H1 (cell line): ENCODE measurements around the gene PRDM4. TPM values are rescaled to one million over a fixed set of nuclear protein-coding genes. Genes with fewer than 3 reads are reported as not detected.

Source experiments
- CTCF ChIA-PET: fragments of 300-600 bp; sonication (Branson Sonifier 250); formaldehyde crosslinking; loops from one replicate; lab custom pipeline; 2021; ENCODE audit not compliant: partially characterized antibody; lab: Charles Lee
- POLR2A ChIA-PET: fragments of 300-600 bp; sonication (Branson Sonifier 250); formaldehyde crosslinking; loops from one replicate; lab custom pipeline; 2021; ENCODE audit warnings: inconsistent platforms; ENCODE audit not compliant: partially characterized antibody; lab: Charles Lee
- DNase-seq, 2 experiments: peaks; one replicate each; pipeline versions ENCODE4 v3.0.0 to v3.0.0-alpha.2; 2010 to 2022; ENCODE audit warnings: low spot score in 2 of 2, low read depth in 1 of 2, mixed read lengths in 1 of 2
- FAIRE-seq: peaks from 2 replicates; lab custom pipeline; 2011; peaks lifted over from hg19 to GRCh38; lab: Jason Lieb, UNC
- H2AFZ ChIP-seq: 2 replicates; pipeline ENCODE4 v1.8.1; 2012; ENCODE audit warnings: low read length, inconsistent platforms
- H2AK5ac ChIP-seq: 2 replicates; pipeline ENCODE4 v1.6.1; 2013; ENCODE audit warnings: low read depth, low read length
- H2BK120ac ChIP-seq: replicated peaks from 2 replicates; pipeline ENCODE3; 2013; ENCODE audit warnings: low read depth, low read length, inconsistent platforms
- H2BK12ac ChIP-seq: 2 replicates; pipeline ENCODE4 v1.6.1; 2013; ENCODE audit warnings: low read depth, low read length
- H2BK15ac ChIP-seq: 2 replicates; pipeline ENCODE4 v1.6.1; 2013; ENCODE audit warnings: low read length
- H2BK20ac ChIP-seq: 2 replicates; pipeline ENCODE4 v1.6.1; 2013; ENCODE audit warnings: low read length
- H2BK5ac ChIP-seq: 2 replicates; pipeline ENCODE4 v1.6.1; 2013; ENCODE audit warnings: low read depth, low read length
- H3K14ac ChIP-seq: 2 replicates; pipeline ENCODE4 v1.6.1; 2013; ENCODE audit warnings: inconsistent platforms; ENCODE audit not compliant: insufficient read length
- H3K18ac ChIP-seq: 2 replicates; pipeline ENCODE4 v1.6.1; 2013; ENCODE audit warnings: low read length; ENCODE audit errors: extremely low read depth
- H3K23ac ChIP-seq: 2 replicates; pipeline ENCODE4 v1.6.1; 2013; ENCODE audit warnings: inconsistent platforms; ENCODE audit not compliant: insufficient read length
- H3K23me2 ChIP-seq: 2 replicates; pipeline ENCODE4 v1.6.1; 2013; ENCODE audit warnings: low read depth, low read length
- H3K27ac ChIP-seq: 2 replicates; pipeline ENCODE4 v1.6.1; 2011; ENCODE audit warnings: low read depth, low read length, inconsistent platforms
- H3K27me3 ChIP-seq, 4 experiments: replicated peaks in 1 of 4; 1 replicate in 1 of 4; 2 replicates in 3 of 4; pipeline versions ENCODE4 v1.6.1 to v1.8.1; 2011 to 2013; ENCODE audit warnings: low read length in 3 of 4, mild to moderate bottlenecking in 3 of 4, inconsistent platforms in 2 of 4, mixed read lengths in 2 of 4, moderate library complexity in 1 of 4; ENCODE audit not compliant: control insufficient read depth in 3 of 4, insufficient read depth in 3 of 4; ENCODE audit errors: extremely low read depth in 1 of 4
- H3K36me3 ChIP-seq, 4 experiments: 2 replicates each; pipeline versions ENCODE4 v1.6.1 to v1.8.1; 2011 to 2013; ENCODE audit warnings: mild to moderate bottlenecking in 4 of 4, low read length in 3 of 4, moderate library complexity in 2 of 4, control low read depth in 1 of 4, inconsistent platforms in 1 of 4; ENCODE audit not compliant: insufficient read depth in 4 of 4, control insufficient read depth in 2 of 4
- H3K4ac ChIP-seq: replicated peaks from 2 replicates; pipeline ENCODE3; 2013; ENCODE audit warnings: low read length, low read depth, mixed read lengths, inconsistent platforms; ENCODE audit not compliant: insufficient read length
- H3K4me1 ChIP-seq, 4 experiments: replicated peaks in 1 of 4; 1 replicate in 1 of 4; 2 replicates in 3 of 4; pipeline versions ENCODE4 v1.6.1 to v1.8.1; 2011 to 2013; ENCODE audit warnings: low read length in 3 of 4, inconsistent platforms in 2 of 4, mixed read lengths in 1 of 4; ENCODE audit not compliant: insufficient read depth in 4 of 4, control insufficient read depth in 3 of 4
- H3K4me2 ChIP-seq, 2 experiments: 2 replicates each; pipeline versions ENCODE4 v1.6.1 to v1.8.1; 2011 to 2013; ENCODE audit warnings: low read depth in 2 of 2, low read length in 2 of 2, control low read depth in 1 of 2, inconsistent platforms in 1 of 2, mild to moderate bottlenecking in 1 of 2; ENCODE audit not compliant: insufficient read depth in 1 of 2
- H3K4me3 ChIP-seq, 4 experiments: fragments of 200-600, 300-600 bp in 1 of 4; sonication (generic), shearing (Covaris generic), sonication (Bioruptor Twin) in 1 of 4; 2 replicates each; pipeline versions ENCODE4 v1.5.1 to v1.8.1; 2011 to 2016; ENCODE audit warnings: low read length in 4 of 4, low read depth in 3 of 4, control low read depth in 2 of 4, inconsistent platforms in 2 of 4, mild to moderate bottlenecking in 2 of 4, mixed read lengths in 1 of 4, moderate library complexity in 1 of 4; ENCODE audit not compliant: insufficient read depth in 2 of 4; ENCODE audit errors: extremely low read depth in 1 of 4
- H3K56ac ChIP-seq: replicated peaks from 2 replicates; pipeline ENCODE3; 2013; ENCODE audit warnings: low read depth, mild to moderate bottlenecking, mixed read lengths, low read length, inconsistent platforms; ENCODE audit not compliant: insufficient read length
- H3K79me1 ChIP-seq: 2 replicates; pipeline ENCODE4 v1.6.1; 2013; ENCODE audit warnings: low read depth, low read length, control low read depth
- H3K79me2 ChIP-seq, 2 experiments: 2 replicates each; pipeline versions ENCODE4 v1.6.1 to v1.8.1; 2012 to 2013; ENCODE audit warnings: low read length in 2 of 2, mild to moderate bottlenecking in 2 of 2, inconsistent platforms in 1 of 2; ENCODE audit not compliant: insufficient read depth in 2 of 2, control insufficient read depth in 1 of 2
- H3K9ac ChIP-seq, 4 experiments: replicated peaks in 1 of 4; 1 replicate in 1 of 4; 2 replicates in 3 of 4; pipeline versions ENCODE4 v1.6.1 to v1.8.1; 2011 to 2013; ENCODE audit warnings: low read depth in 3 of 4, low read length in 3 of 4, control low read depth in 2 of 4, mild to moderate bottlenecking in 2 of 4, moderate library complexity in 2 of 4, inconsistent platforms in 1 of 4; ENCODE audit errors: extremely low read depth in 1 of 4
- H3K9me3 ChIP-seq, 2 experiments: 2 replicates each; pipeline versions ENCODE4 v1.6.1 to v1.8.1; 2012 to 2013; ENCODE audit warnings: mild to moderate bottlenecking in 2 of 2, moderate library complexity in 2 of 2, control low read depth in 1 of 2, inconsistent platforms in 1 of 2, low read depth in 1 of 2, low read length in 1 of 2, mixed read lengths in 1 of 2; ENCODE audit not compliant: insufficient read depth in 2 of 2
- H4K20me1 ChIP-seq, 2 experiments: replicated peaks in 1 of 2; 2 replicates each; pipeline versions ENCODE3 to v1.8.1; 2011 to 2013; ENCODE audit warnings: inconsistent platforms in 2 of 2, low read length in 2 of 2, mild to moderate bottlenecking in 1 of 2; ENCODE audit not compliant: insufficient read depth in 2 of 2, control insufficient read depth in 1 of 2
- H4K5ac ChIP-seq: 2 replicates; pipeline ENCODE4 v1.6.1; 2013; ENCODE audit warnings: low read length, low read depth, mixed read lengths, inconsistent platforms; ENCODE audit not compliant: insufficient read length
- H4K8ac ChIP-seq: 2 replicates; pipeline ENCODE4 v1.8.0; 2013; ENCODE audit warnings: mild to moderate bottlenecking, moderate library complexity, low read length, inconsistent platforms; ENCODE audit not compliant: insufficient read depth; ENCODE audit errors: extremely low read depth
- H4K91ac ChIP-seq: replicated peaks from 2 replicates; pipeline ENCODE3; 2013; ENCODE audit warnings: low read length, mixed read lengths, inconsistent platforms; ENCODE audit not compliant: insufficient read length
- ASH2L ChIP-seq: fragments of 200-600, 300-600 bp; sonication (generic); IDR thresholded peaks from one replicate; pipeline ENCODE4 v1.7.1; 2017; ENCODE audit warnings: low read length
- CBX5 ChIP-seq: fragments of 300-800, 300-1000 bp; sonication (generic); IDR thresholded peaks from 2 replicates; pipeline ENCODE4 v1.7.1; 2016; ENCODE audit warnings: antibody characterized with exemption, low read length, low read depth
- CEBPB ChIP-seq: IDR thresholded peaks from 2 replicates; pipeline ENCODE4 v1.6.1; 2012; ENCODE audit warnings: low read depth, low read length
- POLR2AphosphoS5 ChIP-seq: IDR thresholded peaks from 2 replicates; pipeline ENCODE4 v1.6.1; 2011; ENCODE audit warnings: low read depth, low read length
- RAD21 ChIP-seq, 2 experiments: IDR thresholded peaks in 1 of 2; conservative IDR thresholded peaks in 1 of 2; 2 replicates each; pipeline ENCODE4 v1.6.1; 2011; ENCODE audit warnings: low read depth in 2 of 2, low read length in 2 of 2, improper control_type of control experiment in 1 of 2, inconsistent platforms in 1 of 2, mild to moderate bottlenecking in 1 of 2, moderate library complexity in 1 of 2
- RBBP5 ChIP-seq: IDR thresholded peaks from 2 replicates; pipeline ENCODE4 v1.7.1; 2012; ENCODE audit warnings: low read depth, mild to moderate bottlenecking, inconsistent platforms, low read length, moderate library complexity, borderline replicate concordance
- SAP30 ChIP-seq: fragments of 300-600 bp; sonication (generic); IDR thresholded peaks from 2 replicates; pipeline ENCODE4 v1.7.1; 2012; ENCODE audit warnings: low read length, moderate library complexity, mild to moderate bottlenecking, inconsistent platforms; ENCODE audit not compliant: insufficient read depth, insufficient replicate concordance
- SIRT6 ChIP-seq: IDR thresholded peaks from one replicate; pipeline ENCODE4 v1.7.1; 2012; ENCODE audit warnings: low read length, inconsistent platforms
- SIX5 ChIP-seq: IDR thresholded peaks from 2 replicates; pipeline ENCODE4 v1.6.1; 2011; ENCODE audit warnings: mild to moderate bottlenecking, low read depth, low read length
- SRF ChIP-seq: IDR thresholded peaks from 2 replicates; pipeline ENCODE4 v1.6.1; 2011; ENCODE audit warnings: mild to moderate bottlenecking, low read depth, low read length, moderate library complexity
- WGBS, 2 experiments: shearing (Covaris generic) in 1 of 2; methylation state at CpG; one replicate each; pipeline versions ENCODE4 v1.1.6 to v1.1.7; 2013 to 2015; ENCODE audit warnings: low lambda C conversion rate in 2 of 2, mixed read lengths in 2 of 2, inconsistent platforms in 1 of 2, low coverage in 1 of 2, missing lambda C conversion rate in 1 of 2; ENCODE audit not compliant: insufficient replicate concordance in 2 of 2, insufficient coverage in 1 of 2, insufficient read length in 1 of 2; ENCODE audit errors: extremely low coverage in 1 of 2, missing lambda C conversion rate in 1 of 2; 5-methylcytosine and 5-hydroxymethylcytosine counted together
- polyA plus RNA-seq, 7 experiments: library from polyadenylated mRNA; depleted of rRNA in 3 of 7; stranded (reverse) in 5 of 7; unstranded in 2 of 7; fragments of >200 nt in 5 of 7; fragments of 200-250 nt in 2 of 7; gene quantifications; 1 replicate in 5 of 7; 2 replicates in 1 of 7; 4 replicates in 1 of 7; pipeline versions ENCODE4 v1.2.1 to v1.2.3, GENCODE V29; 2011 to 2013; ENCODE audit warnings: missing spikeins in 2 of 7, mixed read lengths in 2 of 7
- total RNA-seq: library from RNA; stranded (reverse); fragmentation: NEBNext Ultra II Directional; extraction: Animal tissue kit (Norgen Biotek cat#: 25700); gene quantifications from 2 replicates; pipeline ENCODE4 v1.2.1, GENCODE V29; 2021
- TF ChIP-seq, protein P1 (sequence below): IDR thresholded peaks from 2 replicates; pipeline ENCODE4 v1.6.1; 2011; ENCODE audit warnings: low read depth, mild to moderate bottlenecking, low read length; ENCODE audit not compliant: insufficient read depth

Gene PRDM4
- total and polyA plus RNA-seq, 2 of the 8 experiments (the other 6 are each of a cell fraction or from before 2014, with no cell fraction given), result 10.1 to 17.5 TPM

DNA sequence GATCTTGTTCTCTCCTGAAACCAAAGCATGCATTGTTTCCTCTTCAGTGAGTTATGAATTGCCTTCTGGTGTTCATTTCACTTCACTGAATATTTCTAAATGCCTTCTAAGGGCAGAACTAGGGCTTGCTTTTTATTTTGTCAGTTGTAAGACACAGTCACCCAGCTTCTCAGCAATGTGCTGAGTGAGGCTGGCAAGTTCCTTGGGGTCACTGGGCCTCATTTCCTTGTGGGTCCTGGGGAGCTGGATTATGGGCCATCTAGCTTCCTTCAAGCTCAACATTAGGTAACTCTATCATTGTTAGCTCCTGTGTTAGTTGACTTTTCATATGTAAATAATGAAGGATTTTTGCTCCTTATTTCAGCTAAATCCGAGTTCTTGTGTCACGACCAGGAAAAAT is 27.3 kb upstream of the PRDM4 start:
- Histone ChIP-seq H3K4ac (no peak overlapping the region), H3K23ac (no peak overlapping the region), H2BK5ac (no peak overlapping the region), H2BK15ac (no peak overlapping the region), H3K9ac (no peak overlapping the region), H3K36me3 (no peaks in the 10 kb centered on the region), H3K4me2 (no peak overlapping the region), H4K8ac (no peak overlapping the region), H3K27ac (no peak overlapping the region), H3K56ac (no peak overlapping the region), H4K91ac (no peak overlapping the region), H3K79me2 (no peaks in the 10 kb centered on the region), H2AFZ (peak overlapping the region; percentile 39; the same call in 1 of the 2 replicates), H3K27me3 (no peaks in the 10 kb centered on the region), H2BK120ac (no peak overlapping the region), H2BK20ac (no peak overlapping the region), H3K9me3 (peaks cover 0 to 10% of the 10 kb centered on the region in 2 experiments; a peak in 2 of 4 replicates), H4K5ac (no peak overlapping the region), H3K4me3 (no peak overlapping the region), H3K79me1 (no peaks in the 10 kb centered on the region), H2BK12ac (no peak overlapping the region), H3K23me2 (no peaks in the 10 kb centered on the region; the same call in 1 of the 2 replicates), H3K18ac (no peak overlapping the region), H3K14ac (no peak overlapping the region), H3K4me1 (no peaks in the 10 kb centered on the region), H2AK5ac (no peak overlapping the region), H4K20me1 (no peaks in the 10 kb centered on the region)
- CTCF ChIA-PET, result interaction anchor here (2.3 kb wide), 1 partner anchor 12 kb away, joined by 11 read pairs; the partner anchor contains the start of gene ASCL4
- POLR2A ChIA-PET, result no interaction called here
- WGBS, 2 experiments, result 92% methylated on average over 2 of the region's 2 CpGs; no CpG with 5 or more reads in 1 of the 2 experiments
- FAIRE-seq, result no peak
- TF ChIP-seq POLR2AphosphoS5 (no peak), RBBP5 (no peak), CEBPB (no peak), SIX5 (no peak), ASH2L (no peak), SIRT6 (no peak), SAP30 (no peak), CBX5 (no peak), SRF (no peak), RAD21 (IDR thresholded peaks at IDR 0.05 in 1 of 2, conservative IDR thresholded peaks at IDR 0.05 in 1 of 2; ENCODE audit: low read depth in 2 of 2, low read length in 2 of 2) (no peak)
- TF ChIP-seq, protein P1, sequence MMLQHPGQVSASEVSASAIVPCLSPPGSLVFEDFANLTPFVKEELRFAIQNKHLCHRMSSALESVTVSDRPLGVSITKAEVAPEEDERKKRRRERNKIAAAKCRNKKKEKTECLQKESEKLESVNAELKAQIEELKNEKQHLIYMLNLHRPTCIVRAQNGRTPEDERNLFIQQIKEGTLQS, result no peak
- no peak for DNase-seq
